GM13976 (cell line): Measurements from ENCODE around the gene AK8.

ENCODE experiments used
- DNase-seq: peaks from one replicate; pipeline ENCODE4 v3.0.0; 2012; ENCODE audit warnings: low spot score
- in situ Hi-C: fragments of 300-500 bp; cut with MboI; formaldehyde crosslinking; loops from one replicate; pipeline ENCODE4 v1.12.0; 2022; ENCODE audit warnings: low sequenced_read_pairs, mixed read lengths, inconsistent platforms; ENCODE audit not compliant: unreplicated experiment
- TF ChIP-seq, protein P1 (sequence below): IDR thresholded peaks from 2 replicates; pipeline ENCODE4 v1.5.1; 2012; ENCODE audit warnings: borderline replicate concordance, mild to moderate bottlenecking; ENCODE audit not compliant: insufficient read depth; ENCODE audit errors: extremely low read depth, missing control alignments, control extremely low read depth

AK8 gene

GRCh38 chr9:132877824-132878694 lies at the start of gene AK8:
TSS of gene AK8 (minus strand) at chr9:132878284. CDS start at chr9:132878255, 29 bp downstream.
- TF ChIP-seq, protein P1, sequence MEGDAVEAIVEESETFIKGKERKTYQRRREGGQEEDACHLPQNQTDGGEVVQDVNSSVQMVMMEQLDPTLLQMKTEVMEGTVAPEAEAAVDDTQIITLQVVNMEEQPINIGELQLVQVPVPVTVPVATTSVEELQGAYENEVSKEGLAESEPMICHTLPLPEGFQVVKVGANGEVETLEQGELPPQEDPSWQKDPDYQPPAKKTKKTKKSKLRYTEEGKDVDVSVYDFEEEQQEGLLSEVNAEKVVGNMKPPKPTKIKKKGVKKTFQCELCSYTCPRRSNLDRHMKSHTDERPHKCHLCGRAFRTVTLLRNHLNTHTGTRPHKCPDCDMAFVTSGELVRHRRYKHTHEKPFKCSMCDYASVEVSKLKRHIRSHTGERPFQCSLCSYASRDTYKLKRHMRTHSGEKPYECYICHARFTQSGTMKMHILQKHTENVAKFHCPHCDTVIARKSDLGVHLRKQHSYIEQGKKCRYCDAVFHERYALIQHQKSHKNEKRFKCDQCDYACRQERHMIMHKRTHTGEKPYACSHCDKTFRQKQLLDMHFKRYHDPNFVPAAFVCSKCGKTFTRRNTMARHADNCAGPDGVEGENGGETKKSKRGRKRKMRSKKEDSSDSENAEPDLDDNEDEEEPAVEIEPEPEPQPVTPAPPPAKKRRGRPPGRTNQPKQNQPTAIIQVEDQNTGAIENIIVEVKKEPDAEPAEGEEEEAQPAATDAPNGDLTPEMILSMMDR: no peak
- in situ Hi-C loops: no loop called here
- peak; percentile 97 for DNase-seq

DNA sequence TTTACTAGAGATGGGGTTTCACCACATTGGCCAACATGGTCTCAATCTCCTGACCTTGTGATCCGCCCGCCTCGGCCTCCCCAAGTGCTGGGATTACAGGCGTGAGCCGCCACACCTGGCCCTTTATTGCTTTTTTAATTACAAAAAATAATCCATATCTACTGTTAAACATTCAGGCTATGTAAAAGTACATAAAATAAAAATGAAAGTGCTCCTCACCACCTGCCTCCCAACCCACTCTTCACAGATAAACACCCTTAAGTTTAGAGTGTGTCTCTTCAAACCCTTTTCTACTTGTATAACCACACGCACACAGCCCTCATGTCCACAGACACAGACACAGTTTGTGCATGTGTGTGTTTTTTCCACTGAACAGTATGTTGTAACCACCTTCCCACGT lies 49.6 kb upstream of the AK8 start:
- TF ChIP-seq, protein P1: no peak
- in situ Hi-C loops: no loop called here

GRCh38 chr9:132923346-132923902 lies 45.3 kb upstream of the AK8 start:
- in situ Hi-C loops: no loop called here

More for the DNA sequence above, 49.6 kb upstream of the AK8 start:
- DNase-seq: no peak

DNA sequence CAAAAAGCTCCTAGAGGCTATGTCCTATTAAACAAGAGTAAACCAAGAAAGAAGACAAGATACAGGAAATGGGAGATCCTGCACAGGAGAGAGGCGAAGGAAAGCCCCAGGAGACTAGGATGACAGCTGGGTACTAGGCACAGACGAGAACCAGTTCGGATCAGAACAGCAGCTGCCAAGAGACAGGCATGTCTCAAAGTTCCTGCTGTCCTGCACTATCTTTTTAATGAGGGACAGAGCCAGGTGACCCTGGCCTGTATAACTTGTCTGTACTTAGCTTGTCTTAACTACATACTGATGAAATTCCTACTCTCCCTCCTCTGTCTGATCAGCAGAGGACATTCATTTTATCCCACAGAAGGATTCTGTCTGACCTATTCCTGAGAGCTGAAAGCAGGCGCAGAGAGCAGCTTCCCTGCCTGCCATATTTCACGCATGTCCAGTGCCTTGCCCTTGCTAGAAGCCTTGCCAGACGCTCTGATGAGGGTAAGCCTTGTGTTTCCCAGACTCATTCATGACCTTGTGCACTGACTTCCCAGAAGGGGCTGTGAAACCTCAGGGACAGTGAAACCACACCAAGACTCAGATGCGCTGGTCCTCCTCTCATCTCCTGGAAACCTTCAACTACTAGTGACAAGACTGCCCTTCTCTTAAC lies 41.7 kb upstream of the AK8 start:
- in situ Hi-C loops: no loop called here
- no peak for DNase-seq
- TF ChIP-seq, protein P1: no peak

More at GRCh38 chr9:132923346-132923902, 45.3 kb upstream of the AK8 start:
- DNase-seq: no peak
- TF ChIP-seq, protein P1: no peak

- in situ Hi-C loops: no loop called here
- no peak for DNase-seq
- TF ChIP-seq, protein P1: no peak
Observed at GRCh38 chr9:132914924-132915323, 36.8 kb upstream of the AK8 start.

- DNase-seq: no peak
- TF ChIP-seq, protein P1: no peak
- in situ Hi-C loops: no loop called here
Observed at GRCh38 chr9:132912131-132912530, 34.0 kb upstream of the AK8 start.
